Stimulated activated memory B cell treated with anti-CD40 and anti-IgM and Interleukin-4, amounts not matched to agents 10 μg/mL and 1 μg/mL and 100 μg/mL, for 72 hours (primary cell): ENCODE data around the gene SLC49A3.

Source experiments
- ATAC-seq: fragments of 150-1000 bp; cut with Tn5 transposase; 2 replicates; pipeline ENCODE4 v1.10.0; 2021
- H3K27ac Mint-ChIP-seq: one replicate; pipeline ENCODE4 v1.8.0; 2022; ENCODE audit warnings: mild to moderate bottlenecking, mixed read lengths
- H3K27me3 Mint-ChIP-seq: one replicate; pipeline ENCODE4 v1.8.0; 2022; ENCODE audit warnings: mixed read lengths
- H3K36me3 Mint-ChIP-seq: one replicate; pipeline ENCODE4 v1.8.0; 2022; ENCODE audit warnings: mixed read lengths
- H3K4me1 Mint-ChIP-seq: one replicate; pipeline ENCODE4 v1.8.0; 2022; ENCODE audit warnings: mixed read lengths
- H3K4me3 Mint-ChIP-seq: one replicate; pipeline ENCODE4 v1.8.0; 2022; ENCODE audit warnings: mild to moderate bottlenecking, moderate library complexity, mixed read lengths
- H3K9me3 Mint-ChIP-seq: one replicate; pipeline ENCODE4 v1.8.0; 2022; ENCODE audit warnings: mixed read lengths

SLC49A3 gene

DNA sequence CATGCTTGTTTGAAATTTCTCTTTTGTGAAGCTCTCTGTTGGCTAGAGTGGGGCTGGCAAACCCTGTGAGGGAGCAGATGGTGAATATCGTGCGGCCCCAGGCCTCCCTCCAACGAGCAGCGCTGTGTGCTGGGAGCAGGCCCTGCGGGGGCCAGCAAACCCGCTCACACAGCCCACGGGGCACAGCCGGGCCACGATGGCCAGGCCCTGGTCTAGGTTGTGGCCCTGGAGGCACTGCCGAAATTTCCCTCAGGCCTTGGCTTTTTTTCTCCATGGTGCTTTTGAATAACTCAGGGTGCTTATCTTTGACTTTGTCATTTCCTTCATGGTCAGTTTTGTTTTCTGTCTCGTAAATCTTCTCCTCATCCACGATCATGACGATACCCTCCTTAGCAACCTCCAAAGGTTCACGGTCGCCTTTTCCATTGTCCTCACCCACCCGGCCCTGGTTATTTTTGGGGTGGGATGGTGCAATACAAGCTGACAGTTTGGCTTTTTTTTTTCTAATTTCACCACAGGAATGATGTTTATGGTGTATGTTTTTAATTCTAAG, 37.4 kb upstream of the SLC49A3 start:
- peaks cover 3% of the 10 kb centered on the region for H3K9me3 Mint-ChIP-seq
- no peak for ATAC-seq
- H3K4me3 Mint-ChIP-seq, result no peak overlapping the region
- H3K36me3 Mint-ChIP-seq, result peaks cover 35% of the 10 kb centered on the region
- H3K27me3 Mint-ChIP-seq, result no peaks in the 10 kb centered on the region
- peaks cover 44% of the 10 kb centered on the region for H3K4me1 Mint-ChIP-seq
- H3K27ac Mint-ChIP-seq, result no peak overlapping the region

DNA sequence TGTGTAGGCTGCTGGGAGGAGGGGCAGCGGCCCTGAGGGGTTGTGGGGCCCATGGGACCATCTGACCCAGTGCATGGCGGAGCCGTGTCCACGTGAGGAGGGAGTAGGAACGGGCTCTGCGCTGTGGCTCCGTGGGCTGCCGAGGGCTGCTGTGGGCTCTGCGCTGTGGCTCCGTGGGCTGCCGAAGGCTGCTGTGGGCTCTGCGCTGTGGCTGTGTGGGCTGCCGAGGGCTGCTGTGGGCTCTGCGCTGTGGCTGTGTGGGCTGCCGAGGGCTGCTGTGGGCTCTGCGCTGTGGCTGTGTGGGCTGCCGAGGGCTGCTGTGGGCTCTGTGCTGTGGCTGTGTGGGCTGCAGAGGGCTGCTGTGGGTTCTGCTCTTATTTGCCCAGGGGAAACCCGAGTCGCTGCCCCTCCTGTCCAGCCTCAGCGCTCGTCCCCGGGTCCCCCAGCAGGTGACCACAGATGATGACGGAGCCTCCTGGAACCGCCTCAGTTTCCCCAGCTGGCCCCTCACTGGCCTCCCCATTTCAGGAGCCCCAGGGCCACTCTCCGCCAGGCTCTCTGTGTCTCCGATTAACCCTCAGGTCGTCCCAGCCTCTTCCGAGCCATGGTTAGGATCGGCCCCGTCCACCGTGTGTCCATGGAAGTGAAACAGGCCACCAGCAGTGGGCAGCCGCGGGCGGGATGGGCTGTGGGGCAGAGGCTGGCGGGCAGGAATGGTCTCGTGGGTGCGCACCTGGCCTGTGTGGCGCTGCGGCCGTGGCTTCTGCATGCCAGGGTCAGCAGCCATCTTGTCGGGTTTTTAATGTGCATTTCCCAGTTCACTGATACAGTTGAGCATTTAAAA, 36.7 kb upstream of the SLC49A3 start:
- Mint-ChIP-seq H3K36me3 (peaks cover 34% of the 10 kb centered on the region), H3K27ac (no peak overlapping the region), H3K9me3 (peaks cover 3% of the 10 kb centered on the region), H3K4me1 (peaks cover 48% of the 10 kb centered on the region), H3K27me3 (no peaks in the 10 kb centered on the region), H3K4me3 (no peak overlapping the region)
- no peak for ATAC-seq

DNA sequence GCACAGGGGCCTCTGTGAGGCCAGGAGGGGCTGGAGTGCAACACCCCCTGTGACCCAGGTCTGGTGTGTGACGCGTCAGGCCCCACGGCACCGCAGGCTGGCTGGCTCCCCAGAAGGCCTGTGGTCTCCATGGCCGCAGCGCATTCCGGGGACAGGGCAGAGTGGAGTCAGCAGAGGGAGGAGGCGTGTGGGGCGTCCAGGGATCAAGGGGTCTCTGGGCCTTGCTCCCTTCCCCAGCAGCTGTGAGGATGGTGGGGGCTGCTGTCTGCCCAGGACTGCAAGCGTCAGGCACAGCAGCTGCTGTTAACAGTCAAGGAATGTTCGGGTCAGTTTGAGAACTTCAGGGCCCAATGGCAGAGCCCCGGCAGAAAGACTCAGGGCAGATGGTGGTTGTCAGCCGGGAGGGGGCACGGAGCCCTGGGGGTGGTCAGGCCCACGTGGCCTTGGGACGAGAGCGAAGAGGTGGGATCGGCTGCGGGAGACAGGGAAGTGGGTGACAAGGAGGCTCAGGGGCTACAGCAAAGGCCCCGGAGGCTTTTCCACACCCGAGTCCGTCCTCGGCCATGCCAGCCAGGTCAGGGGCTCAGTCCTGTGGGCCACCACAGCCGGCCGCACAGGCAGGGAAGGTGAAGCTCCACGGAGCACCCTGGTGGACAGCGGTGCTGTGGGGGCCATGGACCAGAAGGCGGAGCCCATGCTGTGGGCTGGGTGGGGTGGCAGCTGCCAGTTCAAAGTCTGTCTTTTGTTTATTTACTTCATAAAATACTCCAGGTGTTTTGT, 35.0 kb upstream of the SLC49A3 start:
- Mint-ChIP-seq H3K4me3 (no peak overlapping the region), H3K36me3 (peaks cover 47% of the 10 kb centered on the region), H3K27me3 (no peaks in the 10 kb centered on the region), H3K9me3 (peaks cover 3% of the 10 kb centered on the region), H3K4me1 (peaks cover 63% of the 10 kb centered on the region), H3K27ac (no peak overlapping the region)
- no peak for ATAC-seq

DNA sequence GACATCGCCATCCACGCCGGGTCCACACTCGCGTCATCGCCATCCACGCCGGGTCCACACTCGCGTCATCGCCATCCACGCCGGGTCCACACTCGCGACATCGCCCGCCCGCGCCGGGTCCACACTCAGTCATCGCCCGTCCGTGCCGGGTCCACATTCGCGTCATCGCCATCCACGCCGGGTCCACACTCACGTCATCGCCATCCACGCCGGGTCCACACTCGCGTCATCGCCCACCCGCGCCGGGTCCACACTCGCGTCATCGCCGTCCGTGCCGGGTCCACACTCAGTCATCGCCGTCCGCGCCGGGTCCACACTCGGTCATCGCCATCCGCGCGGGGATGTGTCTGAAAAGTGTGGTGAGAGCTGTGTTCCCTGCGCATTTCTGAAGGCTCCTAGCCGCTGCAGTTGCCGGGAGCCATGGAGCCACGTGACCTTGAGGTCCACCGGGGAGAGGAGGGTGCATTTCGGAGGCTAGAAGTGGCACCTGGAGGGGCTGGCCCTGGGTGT, 34.0 kb upstream of the SLC49A3 start:
- peaks cover 47% of the 10 kb centered on the region for H3K36me3 Mint-ChIP-seq
- ATAC-seq, result no peak
- H3K27me3 Mint-ChIP-seq, result no peaks in the 10 kb centered on the region
- H3K4me3 Mint-ChIP-seq, result no peak overlapping the region
- H3K9me3 Mint-ChIP-seq, result peaks cover 3% of the 10 kb centered on the region
- no peak overlapping the region for H3K27ac Mint-ChIP-seq
- peaks cover 69% of the 10 kb centered on the region for H3K4me1 Mint-ChIP-seq

DNA sequence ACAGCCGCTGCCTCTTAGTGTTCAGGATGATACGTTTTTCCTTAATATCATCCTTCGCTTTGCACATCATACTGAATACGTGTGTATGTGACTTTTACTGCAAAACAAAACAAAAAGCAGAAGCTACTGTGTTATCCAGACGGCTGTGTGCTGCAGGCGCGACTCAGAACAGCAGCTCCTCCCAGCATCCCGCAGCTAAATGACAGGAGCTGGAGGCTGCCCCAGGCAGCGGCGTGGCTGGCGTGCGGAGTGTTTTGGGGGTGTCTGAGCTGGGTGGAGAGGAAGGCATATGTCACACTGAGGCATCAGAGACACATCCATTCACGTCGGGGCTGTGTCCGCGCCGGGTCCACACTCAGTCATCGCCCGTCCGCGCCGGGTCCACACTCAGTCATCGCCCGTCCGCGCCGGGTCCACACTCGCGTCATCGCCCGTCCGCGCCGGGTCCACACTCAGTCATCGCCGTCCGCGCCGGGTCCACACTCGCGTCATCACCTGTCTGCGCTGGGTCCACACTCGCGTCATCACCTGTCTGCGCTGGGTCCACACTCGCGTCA, 33.3 kb upstream of the SLC49A3 start:
- Mint-ChIP-seq H3K27ac (no peak overlapping the region), H3K9me3 (peaks cover 3% of the 10 kb centered on the region), H3K36me3 (peaks cover 47% of the 10 kb centered on the region), H3K4me1 (peaks cover 69% of the 10 kb centered on the region), H3K27me3 (no peaks in the 10 kb centered on the region), H3K4me3 (no peak overlapping the region)
- no peak for ATAC-seq

DNA sequence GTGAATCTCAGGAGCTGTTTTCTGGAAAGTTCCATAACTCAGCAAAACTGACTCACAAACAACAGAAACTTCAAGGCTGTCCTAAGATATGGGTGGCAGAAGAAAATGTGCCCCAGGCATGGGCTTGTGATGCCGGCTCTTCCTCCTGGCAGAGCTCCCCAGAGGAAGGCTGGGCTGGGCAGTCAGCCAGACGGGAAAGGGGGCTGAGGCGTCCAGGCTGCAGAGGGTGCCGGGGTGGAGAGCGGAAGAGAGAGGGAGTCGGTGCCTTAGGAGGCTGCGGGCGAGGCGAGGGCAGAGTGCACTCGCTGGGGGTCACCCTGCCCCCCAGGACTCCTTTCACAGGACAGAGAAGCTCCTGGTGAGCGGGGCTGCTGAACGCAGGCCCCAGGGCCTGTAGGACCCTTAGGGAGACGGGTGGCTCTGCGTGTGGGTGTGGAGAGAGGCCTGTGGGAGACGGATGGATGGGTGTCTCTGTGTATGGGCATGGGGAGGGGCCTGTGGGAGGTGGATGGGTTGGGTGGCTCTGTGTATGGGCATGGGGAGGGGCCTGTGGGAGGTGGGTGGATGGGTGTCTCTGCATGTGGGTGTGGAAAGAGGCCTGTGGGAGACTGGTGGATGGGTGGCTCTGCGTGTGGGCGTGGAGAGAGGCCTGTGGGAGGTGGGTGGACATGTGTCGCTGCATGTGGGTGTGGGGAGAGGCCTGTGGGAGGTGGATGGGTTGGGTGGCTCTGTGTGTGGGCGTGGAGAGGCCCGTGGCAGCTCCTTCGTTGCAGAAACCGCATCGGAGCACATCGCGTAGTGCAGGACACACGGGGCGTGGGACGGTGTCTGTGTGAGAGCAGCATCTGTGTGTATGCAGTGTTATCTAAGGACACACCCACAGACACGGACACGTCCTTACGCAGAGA, 32.6 kb upstream of the SLC49A3 start:
- Mint-ChIP-seq H3K4me1 (peaks cover 62% of the 10 kb centered on the region), H3K27me3 (no peaks in the 10 kb centered on the region), H3K9me3 (peaks cover 3% of the 10 kb centered on the region), H3K36me3 (peaks cover 47% of the 10 kb centered on the region), H3K27ac (no peak overlapping the region), H3K4me3 (no peak overlapping the region)
- ATAC-seq, result no peak

DNA sequence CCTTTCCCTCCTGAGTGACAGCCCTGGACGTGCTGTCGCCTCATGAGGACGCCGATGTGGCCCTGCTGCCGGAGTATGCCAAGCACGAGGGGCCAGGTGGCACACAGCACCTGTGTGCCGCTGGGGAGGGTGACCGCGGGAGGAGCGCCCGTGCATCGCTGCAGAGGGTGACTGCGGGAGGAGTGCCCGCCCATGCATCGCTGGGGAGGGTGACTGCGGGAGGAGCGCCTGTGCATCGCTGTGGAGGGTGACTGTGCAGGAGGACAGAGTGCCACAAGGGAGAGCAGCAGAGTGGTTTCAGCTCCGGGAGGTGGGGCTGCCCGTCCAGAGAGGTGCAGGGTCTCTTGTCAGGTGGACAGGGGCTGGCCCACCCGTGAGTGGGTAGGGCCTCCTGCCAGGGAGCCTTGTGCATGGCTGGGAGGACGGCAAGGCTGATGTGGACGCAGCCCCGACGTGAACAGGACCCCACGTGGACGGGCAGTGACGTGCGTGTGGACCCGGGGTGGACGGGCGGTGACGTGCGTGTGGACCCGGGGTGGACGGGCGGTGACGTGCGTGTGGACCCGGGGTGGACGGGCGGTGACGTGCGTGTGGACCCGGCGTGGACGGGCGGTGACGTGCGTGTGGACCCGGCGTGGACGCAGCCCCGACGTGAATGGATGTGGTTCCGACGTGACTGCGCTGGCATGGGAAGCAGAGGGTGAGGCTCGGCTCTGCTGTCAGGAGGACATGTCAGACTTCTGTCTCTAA, 31.3 kb upstream of the SLC49A3 start:
- Mint-ChIP-seq H3K27ac (peak overlapping the region; percentile 20), H3K27me3 (no peaks in the 10 kb centered on the region)

DNA sequence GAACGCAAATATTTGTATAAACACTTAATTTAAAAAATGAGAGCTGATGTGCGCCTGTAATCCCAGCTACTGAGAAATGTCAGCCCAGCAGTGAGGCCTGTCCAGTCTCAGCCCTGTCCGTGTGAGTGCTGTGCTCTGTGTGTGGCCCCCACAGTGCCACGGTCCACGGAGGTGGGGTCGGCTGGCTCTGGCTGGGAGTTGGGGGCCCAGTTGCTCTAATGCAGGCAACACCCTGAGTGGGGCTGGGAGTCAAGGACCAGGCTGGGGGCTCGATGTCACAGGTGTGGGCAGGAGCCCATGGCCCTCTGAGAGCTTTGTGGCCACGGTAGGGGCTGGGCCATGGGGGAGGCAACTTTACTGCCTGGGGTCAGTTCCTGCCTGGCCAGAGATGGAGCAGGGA, 29.5 kb upstream of the SLC49A3 start:
- peaks cover 57% of the 10 kb centered on the region for H3K4me1 Mint-ChIP-seq
- ATAC-seq, result no peak
- peaks cover 46% of the 10 kb centered on the region for H3K36me3 Mint-ChIP-seq
- no peaks in the 10 kb centered on the region for H3K27me3 Mint-ChIP-seq
- H3K9me3 Mint-ChIP-seq, result peaks cover 3% of the 10 kb centered on the region
- H3K27ac Mint-ChIP-seq, result no peak overlapping the region
- no peak overlapping the region for H3K4me3 Mint-ChIP-seq

More for the DNA sequence above, 31.3 kb upstream of the SLC49A3 start:
- Mint-ChIP-seq H3K36me3 (peaks cover 47% of the 10 kb centered on the region), H3K4me3 (no peak overlapping the region), H3K9me3 (peaks cover 3% of the 10 kb centered on the region), H3K4me1 (peaks cover 58% of the 10 kb centered on the region)
- ATAC-seq, result peak; percentile 42

DNA sequence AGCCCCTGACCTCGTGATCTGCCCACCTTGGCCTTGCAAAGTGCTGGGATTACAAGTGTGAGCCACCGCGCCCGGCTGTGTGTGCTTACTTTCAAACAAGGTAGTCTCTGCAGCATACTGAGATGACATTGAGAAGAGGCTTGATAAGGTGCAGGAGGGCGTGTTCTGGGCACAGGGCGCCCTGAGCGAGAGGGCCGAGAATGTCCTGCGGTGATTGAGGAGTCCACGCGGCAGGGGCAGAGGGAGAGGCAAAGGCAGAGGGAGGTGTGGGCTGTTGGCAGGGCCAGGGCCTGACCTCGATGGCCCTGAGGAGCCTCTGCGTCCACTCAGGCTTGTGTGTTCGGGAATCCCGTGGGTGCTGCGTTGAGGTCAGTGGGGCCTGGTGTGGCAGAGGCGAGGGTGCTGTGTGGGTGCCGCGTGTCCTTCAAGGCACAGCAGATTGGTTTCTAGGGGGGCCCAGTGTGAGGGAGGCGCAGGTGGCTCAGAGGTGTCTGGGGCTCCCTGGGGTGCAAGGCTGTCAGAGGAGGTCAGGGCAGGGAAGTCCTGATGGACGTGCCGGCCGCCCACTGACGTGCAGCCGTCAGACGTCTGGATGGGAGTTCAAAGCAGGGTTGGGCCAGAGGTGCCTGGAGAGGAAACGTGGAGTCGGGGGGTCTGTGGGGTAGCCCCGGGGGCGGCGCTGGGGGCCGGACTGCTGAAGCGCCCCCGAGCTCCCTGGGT, 28.8 kb upstream of the SLC49A3 start:
- Mint-ChIP-seq H3K27me3 (no peaks in the 10 kb centered on the region), H3K4me1 (peaks cover 57% of the 10 kb centered on the region), H3K27ac (no peak overlapping the region), H3K36me3 (peaks cover 39% of the 10 kb centered on the region), H3K9me3 (no peaks in the 10 kb centered on the region), H3K4me3 (no peak overlapping the region)
- ATAC-seq, result peak; percentile 8

DNA sequence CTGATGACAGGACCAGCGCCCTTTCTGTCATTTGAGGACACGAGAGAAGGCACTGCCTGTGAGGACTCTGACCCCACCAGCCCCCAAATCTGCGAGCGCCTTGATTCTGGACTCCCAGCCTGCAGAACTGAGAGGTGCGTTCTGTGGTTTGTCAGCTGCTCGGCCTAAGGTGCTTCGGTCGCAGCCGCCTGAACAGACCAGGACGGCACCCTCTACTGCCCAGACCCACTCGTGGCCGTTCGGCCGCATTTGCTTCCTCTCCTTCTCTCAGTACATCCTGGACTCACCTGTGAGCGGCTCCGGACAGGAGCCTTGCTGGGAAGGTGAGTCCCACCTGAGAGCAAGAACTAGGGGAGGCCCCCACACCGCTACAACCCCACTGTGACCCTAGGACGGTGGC, 25.1 kb upstream of the SLC49A3 start:
- Mint-ChIP-seq H3K4me1 (peaks cover 53% of the 10 kb centered on the region), H3K4me3 (no peak overlapping the region), H3K27ac (no peak overlapping the region), H3K36me3 (peaks cover 22% of the 10 kb centered on the region), H3K9me3 (no peaks in the 10 kb centered on the region), H3K27me3 (no peaks in the 10 kb centered on the region)
- no peak for ATAC-seq

DNA sequence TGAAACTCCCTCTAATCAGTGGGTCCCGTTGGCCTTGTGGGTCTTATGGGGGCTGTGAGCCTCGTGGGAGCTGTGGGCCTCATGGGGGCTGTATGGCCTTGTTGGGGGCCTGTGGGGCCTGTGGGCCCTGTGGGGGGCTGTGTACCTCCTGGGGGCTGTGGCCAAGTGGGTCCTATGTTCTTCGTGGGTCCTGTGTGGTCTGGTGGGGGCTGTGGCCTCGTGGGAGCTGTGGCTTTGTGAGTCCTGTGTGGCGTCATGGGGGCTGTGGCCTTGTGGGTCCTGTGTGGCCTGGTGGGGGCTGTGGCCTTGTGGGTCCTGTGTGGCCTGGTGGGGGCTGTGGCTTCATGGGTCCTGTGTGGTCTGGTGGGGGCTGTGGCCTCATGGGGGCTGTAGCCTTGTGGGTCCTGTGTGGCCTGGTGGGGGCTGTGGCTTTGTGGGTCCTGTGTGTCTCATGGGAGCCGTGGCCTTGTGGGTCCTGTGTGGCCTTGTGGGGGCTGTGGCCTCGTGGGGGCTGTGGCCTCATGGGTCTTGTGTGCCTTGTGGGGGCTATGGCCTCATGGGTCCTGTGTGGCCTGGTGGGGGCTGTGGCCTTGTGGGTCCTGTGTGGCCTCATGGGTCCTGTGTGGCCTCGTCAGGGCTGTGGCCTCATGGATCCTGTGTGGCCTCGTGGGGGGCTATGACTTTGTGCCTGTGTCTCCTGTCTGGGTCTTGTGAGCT, 24.1 kb upstream of the SLC49A3 start:
- no peaks in the 10 kb centered on the region for H3K27me3 Mint-ChIP-seq
- no peaks in the 10 kb centered on the region for H3K9me3 Mint-ChIP-seq
- peaks cover 56% of the 10 kb centered on the region for H3K4me1 Mint-ChIP-seq
- peaks cover 21% of the 10 kb centered on the region for H3K36me3 Mint-ChIP-seq
- H3K27ac Mint-ChIP-seq, result no peak overlapping the region
- no peak for ATAC-seq
- no peak overlapping the region for H3K4me3 Mint-ChIP-seq

DNA sequence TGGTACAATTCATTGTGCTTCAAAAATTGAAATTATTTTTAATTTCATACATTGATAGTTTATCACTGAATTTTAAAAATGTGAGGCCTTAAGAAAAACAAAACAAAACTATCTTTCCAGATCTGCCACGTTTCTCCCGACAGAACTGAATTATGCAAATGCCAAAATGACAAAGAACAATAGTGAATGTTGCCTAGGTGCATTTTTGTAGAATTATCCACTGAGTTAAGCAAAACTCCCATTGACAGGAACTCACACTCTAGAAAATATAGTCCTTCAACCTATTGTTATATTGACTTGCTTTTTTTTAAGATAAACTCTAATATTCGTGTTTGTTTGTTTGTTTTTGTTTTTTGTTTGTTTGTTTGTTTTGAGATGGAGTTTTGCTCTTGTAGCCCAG, 23.1 kb upstream of the SLC49A3 start:
- Mint-ChIP-seq H3K4me1 (peaks cover 50% of the 10 kb centered on the region), H3K9me3 (no peaks in the 10 kb centered on the region), H3K27ac (no peak overlapping the region), H3K27me3 (no peaks in the 10 kb centered on the region), H3K36me3 (peaks cover 21% of the 10 kb centered on the region), H3K4me3 (no peak overlapping the region)
- ATAC-seq, result no peak

DNA sequence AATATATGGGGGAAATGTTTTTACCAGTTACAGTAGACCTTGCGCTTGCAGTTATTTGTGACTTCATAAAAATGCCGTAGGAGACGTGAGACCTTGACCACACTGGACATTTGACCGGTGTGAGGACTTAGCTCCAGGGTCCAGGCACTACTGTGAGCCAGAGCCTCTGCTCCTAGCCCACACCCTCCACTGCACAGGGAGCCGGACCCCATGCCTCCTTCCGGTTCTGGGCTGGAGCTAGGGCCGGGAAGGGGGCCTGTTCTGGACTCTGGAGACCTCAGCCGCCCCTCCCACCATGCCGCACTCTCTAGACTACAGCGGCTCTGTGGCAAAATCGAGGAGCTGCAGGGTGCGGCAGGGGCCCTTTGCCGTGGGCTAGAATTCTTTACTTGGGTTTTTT, 22.0 kb upstream of the SLC49A3 start:
- peaks cover 21% of the 10 kb centered on the region for H3K36me3 Mint-ChIP-seq
- H3K4me3 Mint-ChIP-seq, result no peak overlapping the region
- no peaks in the 10 kb centered on the region for H3K9me3 Mint-ChIP-seq
- ATAC-seq, result no peak
- H3K27ac Mint-ChIP-seq, result no peak overlapping the region
- no peaks in the 10 kb centered on the region for H3K27me3 Mint-ChIP-seq
- H3K4me1 Mint-ChIP-seq, result peaks cover 54% of the 10 kb centered on the region
